Pancreas (tissue), 10 donors: ENCODE data around the gene IL34. TPM values are rescaled to one million over a fixed set of nuclear protein-coding genes. Genes with fewer than 3 reads are reported as not detected.
"Not testable (repeated sequence)": the region's sequence is repeated elsewhere in the genome, so short reads cannot be mapped to it uniquely, and the experiment has no call there.

Source experiments
- ATAC-seq, 4 donors: fragments of 200-7000 bp; cut with Tn5 transposase; one replicate each; pipeline versions ENCODE4 v1.8.0 to v1.9.1; 2020; ENCODE audit warnings: mild to moderate bottlenecking in 4 of 4, moderate library complexity in 4 of 4
- DNase-seq, 6 donors: peaks; one replicate each; pipeline ENCODE4 v3.0.0-alpha.2; 2020
- FAIRE-seq: peaks from 2 replicates; lab custom pipeline; 2012; peaks lifted over from hg19 to GRCh38; lab: Jason Lieb, UNC
- H3K27ac ChIP-seq, 4 donors: fragments of 200-600 bp; sonication (generic); 1 replicate in 3 of 4; 2 replicates in 1 of 4; pipeline versions ENCODE4 v1.5.0 to v1.8.0; 2020
- H3K27me3 ChIP-seq, 4 donors: fragments of 200-600 bp; one replicate each; pipeline ENCODE4 v1.8.0; 2021
- H3K36me3 ChIP-seq, 3 donors: fragments of 200-600 bp; sonication (generic) in 1 of 3; one replicate each; pipeline versions ENCODE4 v1.5.0 to v1.8.0; 2020 to 2021
- H3K4me1 ChIP-seq, 3 donors: fragments of 200-600 bp; one replicate each; pipeline ENCODE4 v1.8.0; 2021
- H3K4me3 ChIP-seq, 4 donors: fragments of 200-600 bp; sonication (generic) in 2 of 4; one replicate each; pipeline versions ENCODE4 v1.5.0 to v1.8.0; 2020 to 2021
- H3K9me3 ChIP-seq, 4 donors: fragments of 200-600 bp; one replicate each; pipeline ENCODE4 v1.8.0; 2021
- WGBS, 2 donors: extraction: QIAGEN DNeasy Blood & Tissue Kit; methylation state at CpG; one replicate each; pipeline ENCODE4 v1.1.7; 2013; 5-methylcytosine and 5-hydroxymethylcytosine counted together
- intact Hi-C, 3 donors: fragments of 100-400 bp; cut with DNase I; formaldehyde crosslinking; loops; one replicate each; pipeline versions ENCODE4 v1.11.1 to v1.14.2; 2022
- polyA plus RNA-seq, 2 donors: library from polyadenylated mRNA; stranded (reverse); fragments of 200-250 nt; gene quantifications; one replicate each; pipeline ENCODE4 v1.2.3, GENCODE V29; 2013
- total RNA-seq, 6 donors: library from RNA; stranded (reverse); fragmentation: NEBNext Ultra II Directional in 4 of 6; extraction: Animal tissue kit (Norgen Biotek cat#: 25700) in 4 of 6; gene quantifications; one replicate each; pipeline versions ENCODE4 v1.2.1 to v1.2.4, GENCODE V29; 2021 to 2023
- TF ChIP-seq, protein P1 (sequence below), 4 donors: fragments of 200-600 bp; sonication (generic) in 3 of 4; IDR thresholded peaks; one replicate each; pipeline versions ENCODE4 v1.5.0 to v1.8.0; 2021; ENCODE audit warnings: antibody characterized with exemption in 4 of 4
- donor health status: healthy with polysubstance abuse.
- donor health status: DM: no; HTN: no; CAD: no; lungs with moderate emphysema.
- donor health status: DM: no; HTN: no; CAD: no.
- donor health status: control.
- donor health status: control.
- donor health status: Bipolar disorder and iron deficiency.
- donor health status: DM: yes; HTN: yes; CAD: no.
- donor health status: DM: no; HTN: no; CAD: no.
- donor health status: DM: no; HTN: no; CAD: no.
- donor health status: DM: yes; HTN: yes; CAD: no.

Gene IL34
- total and polyA plus RNA-seq, 8 donors: 0.51 to 3.9 (median 1.7) TPM

DNA sequence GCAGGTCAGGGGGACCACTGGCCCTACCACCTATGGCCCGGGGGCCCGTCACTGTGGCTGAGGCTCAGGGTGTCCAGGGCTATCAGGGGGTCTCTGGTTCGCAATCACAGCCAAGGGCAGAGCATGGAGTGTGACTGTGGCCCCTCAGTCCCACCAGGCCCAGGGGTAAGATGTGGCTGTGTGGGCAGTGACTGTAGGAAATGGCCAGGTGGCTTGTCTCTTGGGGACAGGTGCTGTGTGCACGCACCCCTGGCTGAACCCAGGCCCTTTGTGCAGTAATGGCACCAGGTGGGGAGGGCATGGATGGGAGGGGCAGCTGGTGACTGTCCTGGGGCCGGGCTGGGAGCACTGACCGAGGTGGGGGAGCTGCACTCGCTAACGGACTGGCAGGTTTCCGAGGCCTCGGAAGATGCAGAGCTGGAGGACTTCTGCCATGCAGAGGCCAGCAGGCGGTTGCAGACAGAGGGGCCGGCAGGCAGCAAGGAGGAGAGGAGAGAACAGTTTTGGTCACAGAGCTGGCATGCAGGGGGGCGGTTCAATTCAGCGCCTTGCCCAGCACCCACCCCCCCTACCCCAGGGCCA, 18.8 kb downstream of the IL34 start:
- H3K4me3 ChIP-seq: no peak overlapping the region
- TF ChIP-seq, protein P1, sequence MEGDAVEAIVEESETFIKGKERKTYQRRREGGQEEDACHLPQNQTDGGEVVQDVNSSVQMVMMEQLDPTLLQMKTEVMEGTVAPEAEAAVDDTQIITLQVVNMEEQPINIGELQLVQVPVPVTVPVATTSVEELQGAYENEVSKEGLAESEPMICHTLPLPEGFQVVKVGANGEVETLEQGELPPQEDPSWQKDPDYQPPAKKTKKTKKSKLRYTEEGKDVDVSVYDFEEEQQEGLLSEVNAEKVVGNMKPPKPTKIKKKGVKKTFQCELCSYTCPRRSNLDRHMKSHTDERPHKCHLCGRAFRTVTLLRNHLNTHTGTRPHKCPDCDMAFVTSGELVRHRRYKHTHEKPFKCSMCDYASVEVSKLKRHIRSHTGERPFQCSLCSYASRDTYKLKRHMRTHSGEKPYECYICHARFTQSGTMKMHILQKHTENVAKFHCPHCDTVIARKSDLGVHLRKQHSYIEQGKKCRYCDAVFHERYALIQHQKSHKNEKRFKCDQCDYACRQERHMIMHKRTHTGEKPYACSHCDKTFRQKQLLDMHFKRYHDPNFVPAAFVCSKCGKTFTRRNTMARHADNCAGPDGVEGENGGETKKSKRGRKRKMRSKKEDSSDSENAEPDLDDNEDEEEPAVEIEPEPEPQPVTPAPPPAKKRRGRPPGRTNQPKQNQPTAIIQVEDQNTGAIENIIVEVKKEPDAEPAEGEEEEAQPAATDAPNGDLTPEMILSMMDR (IDR thresholded peaks at IDR 0.05): no peak
- WGBS, 2 donors: 94 to 95% methylated on average over 14 of the region's 14 CpGs

DNA sequence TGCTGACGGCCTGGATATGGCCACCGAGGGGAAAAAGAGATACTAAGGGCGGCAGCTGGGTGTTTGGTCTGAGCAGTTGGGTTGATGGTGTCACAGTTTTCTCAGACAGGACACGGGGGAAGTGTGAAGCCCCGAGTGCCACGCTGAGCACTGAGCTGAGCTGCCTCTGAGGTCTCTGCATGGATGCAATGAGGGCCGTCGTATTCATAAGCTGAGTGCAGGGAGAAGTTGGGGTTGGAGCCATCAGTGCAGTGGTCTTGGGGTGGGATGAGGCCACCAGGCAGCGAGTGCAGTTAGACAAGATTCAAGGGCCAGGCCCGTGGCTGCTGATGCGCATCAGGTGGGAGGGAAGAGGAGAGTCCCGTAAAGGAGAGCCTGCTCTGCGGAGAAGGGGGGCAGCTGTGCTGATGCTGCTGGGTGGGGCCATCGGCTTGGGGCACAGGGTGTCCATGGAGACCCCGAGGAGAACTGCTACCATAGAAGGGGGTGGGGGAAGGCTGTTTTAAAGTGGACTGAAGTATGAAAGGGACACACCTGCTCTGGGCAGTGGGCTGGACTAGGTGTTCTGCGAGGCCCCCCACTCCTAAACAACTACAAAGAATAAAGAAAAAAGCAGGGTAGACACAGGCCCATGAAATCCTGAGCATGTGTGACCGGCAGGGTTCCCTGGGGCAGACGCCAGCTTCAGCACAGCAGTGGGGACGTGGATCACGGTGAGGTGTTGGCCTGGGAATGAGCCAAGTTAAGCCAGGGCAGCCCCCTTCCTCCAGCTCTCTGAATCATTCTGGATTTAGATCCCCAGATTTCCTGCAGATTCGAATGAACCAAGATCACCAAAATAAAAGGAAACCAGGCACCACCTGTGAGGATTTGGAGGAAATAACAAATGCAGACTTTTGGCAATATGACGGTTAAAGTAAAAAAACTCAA, 19.7 kb downstream of the IL34 start:
- H3K4me3 ChIP-seq: no peak overlapping the region
- DNase-seq (peak in 1 of 6 donors; percentile 35), ATAC-seq (no peak), FAIRE-seq (no peak)
- no peaks in the 10 kb centered on the region for H3K4me1 ChIP-seq
- H3K9me3 ChIP-seq: no peaks in the 10 kb centered on the region
- intact Hi-C loops: no loop called here
- H3K36me3 ChIP-seq: peaks cover 0 to 14% (median 8%) of the 10 kb centered on the region in 3 donors
- H3K27me3 ChIP-seq: no peaks in the 10 kb centered on the region
- TF ChIP-seq, protein P1 (IDR thresholded peaks at IDR 0.05): no peak
- 91 to 96% methylated on average over 22 of the region's 22 CpGs for WGBS, 2 donors
- H3K27ac ChIP-seq: no peak overlapping the region

More for the DNA sequence above, 18.8 kb downstream of the IL34 start:
- DNase-seq: peak in 3 of 6 donors; percentile 25 to 72 (median 50)
- H3K27ac ChIP-seq: no peak overlapping the region
- no peaks in the 10 kb centered on the region for H3K27me3 ChIP-seq
- H3K4me1 ChIP-seq: no peaks in the 10 kb centered on the region
- H3K36me3 ChIP-seq: peaks cover 0 to 14% (median 6%) of the 10 kb centered on the region in 3 donors
- FAIRE-seq: no peak
- ATAC-seq: no peak
- intact Hi-C loops: no loop called here
- H3K9me3 ChIP-seq: no peaks in the 10 kb centered on the region

DNA sequence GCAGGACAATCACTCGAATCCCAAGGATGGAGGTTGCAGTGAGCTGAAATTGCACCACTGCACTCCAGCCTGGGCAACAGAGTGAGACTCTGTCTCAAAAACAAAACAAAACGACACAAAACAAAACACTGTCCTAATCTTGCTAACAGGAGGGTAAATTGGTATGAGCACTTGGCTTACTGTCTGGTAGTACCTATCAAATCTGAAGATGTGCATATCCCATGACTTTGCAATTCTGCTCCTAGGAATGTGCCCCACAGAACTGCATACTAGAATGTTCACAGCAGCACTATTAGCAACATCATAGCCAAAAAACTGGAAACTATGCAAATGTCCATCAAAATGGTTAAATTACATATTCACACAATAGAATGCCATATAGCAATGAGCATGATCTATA, 23.8 kb downstream of the IL34 start:
- Histone ChIP-seq H3K9me3 (no peaks in the 10 kb centered on the region), H3K4me3 (no peak overlapping the region), H3K27me3 (no peaks in the 10 kb centered on the region), H3K4me1 (no peaks in the 10 kb centered on the region), H3K36me3 (peaks cover 0 to 11% (median 7%) of the 10 kb centered on the region in 3 donors), H3K27ac (no peak overlapping the region)
- 83 to 89% methylated on average over 2 of the region's 2 CpGs for WGBS, 2 donors
- DNase-seq: no peak
- ATAC-seq: no peak
- FAIRE-seq: no peak
- intact Hi-C loops: no loop called here
- TF ChIP-seq, protein P1 (IDR thresholded peaks at IDR 0.05): no peak

DNA sequence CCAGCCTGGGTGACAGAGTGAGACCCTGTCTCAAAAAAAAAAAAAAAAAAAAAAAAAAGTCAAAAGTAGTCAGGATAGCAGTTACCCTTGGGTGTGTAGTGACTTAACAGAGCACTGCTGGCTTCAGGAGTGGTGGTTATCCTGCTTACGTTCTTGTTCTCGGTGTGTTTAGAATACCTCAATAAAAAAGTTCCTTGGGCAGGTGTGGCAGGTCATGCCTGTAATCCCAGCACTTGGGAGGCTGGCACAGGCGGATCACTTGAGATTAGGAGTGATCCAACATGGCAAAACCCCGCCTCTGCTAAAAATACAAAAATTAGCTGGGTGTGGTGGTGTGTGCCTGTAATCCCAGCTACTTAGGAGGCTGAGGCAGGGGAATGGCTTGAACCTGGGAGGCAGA, 24.6 kb downstream of the IL34 start:
- H3K9me3 ChIP-seq, H3K4me1 ChIP-seq, ATAC-seq, H3K27ac ChIP-seq, intact Hi-C loops, H3K4me3 ChIP-seq, H3K27me3 ChIP-seq, FAIRE-seq: not testable (repeated sequence)
- peaks cover 0 to 11% (median 5%) of the 10 kb centered on the region in 3 donors for H3K36me3 ChIP-seq
- DNase-seq: peak in 1 of 6 donors; percentile 3
- WGBS, 2 donors: 95 to 98% methylated on average over 4 of the region's 4 CpGs

DNA sequence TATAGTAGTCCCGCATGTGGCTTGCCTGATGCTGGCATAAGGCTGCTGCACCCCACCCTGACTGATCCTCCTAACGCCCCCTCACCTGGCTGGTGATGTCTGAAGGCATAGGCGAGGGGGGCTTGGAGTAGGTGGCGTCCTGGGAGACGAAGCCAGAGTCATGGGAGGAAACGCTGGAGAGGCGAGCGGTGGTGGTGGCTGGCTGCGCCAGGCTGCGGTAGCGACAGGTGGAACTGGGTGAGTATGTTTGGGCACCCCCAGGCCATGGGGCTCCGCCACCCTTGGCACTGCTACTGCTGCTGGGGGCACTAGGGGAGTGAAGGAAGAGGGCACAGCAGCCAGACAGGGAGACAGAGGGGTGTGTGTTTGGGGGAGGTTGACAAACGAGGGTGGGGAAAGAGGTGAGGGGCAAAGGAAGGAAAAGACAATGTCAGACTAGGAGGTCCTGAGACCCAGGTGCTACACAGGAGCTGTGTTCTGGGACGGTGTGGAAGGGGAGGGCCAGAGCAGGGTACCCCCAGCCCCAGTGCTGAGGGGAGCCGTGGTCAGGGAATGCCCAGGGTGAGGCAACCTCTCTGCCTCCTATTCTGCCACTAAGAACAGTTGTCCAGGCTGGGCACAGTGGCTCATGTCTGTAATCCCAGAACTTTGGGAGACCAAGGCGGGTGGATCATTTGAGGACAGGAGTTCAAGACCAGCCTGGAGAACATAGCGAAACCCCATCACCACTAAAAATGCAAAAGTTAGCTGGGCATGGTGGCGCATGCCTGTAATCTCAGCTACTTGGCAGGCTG, 28.1 kb downstream of the IL34 start:
- TF ChIP-seq, protein P1 (IDR thresholded peaks at IDR 0.05): no peak
- H3K36me3 ChIP-seq: peaks cover 0 to 9% (median 4%) of the 10 kb centered on the region in 3 donors
- ATAC-seq: no peak
- no peak for FAIRE-seq
- WGBS, 2 donors: 94 to 95% methylated on average over 18 of the region's 18 CpGs
- no peaks in the 10 kb centered on the region for H3K27me3 ChIP-seq
- no peaks in the 10 kb centered on the region for H3K4me1 ChIP-seq
- DNase-seq: peak in 1 of 6 donors; percentile 44
- no peak overlapping the region for H3K27ac ChIP-seq
- intact Hi-C loops: no loop called here
- no peak overlapping the region for H3K4me3 ChIP-seq
- no peaks in the 10 kb centered on the region for H3K9me3 ChIP-seq
